ENCODE data around the gene ARNT2.

DNA sequence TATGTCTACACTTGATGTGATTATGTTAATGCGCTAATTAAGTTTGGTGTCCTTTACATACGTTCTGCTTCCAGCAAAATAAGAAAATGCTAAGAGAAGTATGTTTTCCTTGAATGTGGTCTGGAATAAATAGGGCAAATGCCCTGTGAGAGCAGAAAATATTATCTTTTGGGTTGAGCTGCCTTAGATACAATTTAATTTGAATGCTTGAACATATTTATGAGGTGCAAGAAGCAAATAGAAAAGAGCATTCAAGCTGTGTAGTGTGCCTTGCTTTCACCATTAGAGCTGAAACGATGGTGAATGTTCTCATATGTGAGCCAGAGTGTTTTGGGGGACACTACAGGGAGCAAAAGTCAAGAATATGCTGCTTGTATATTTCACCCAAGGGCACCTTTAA lies 15.9 kb upstream of the ARNT2 start:
- TF ChIP-seq, protein P1, sequence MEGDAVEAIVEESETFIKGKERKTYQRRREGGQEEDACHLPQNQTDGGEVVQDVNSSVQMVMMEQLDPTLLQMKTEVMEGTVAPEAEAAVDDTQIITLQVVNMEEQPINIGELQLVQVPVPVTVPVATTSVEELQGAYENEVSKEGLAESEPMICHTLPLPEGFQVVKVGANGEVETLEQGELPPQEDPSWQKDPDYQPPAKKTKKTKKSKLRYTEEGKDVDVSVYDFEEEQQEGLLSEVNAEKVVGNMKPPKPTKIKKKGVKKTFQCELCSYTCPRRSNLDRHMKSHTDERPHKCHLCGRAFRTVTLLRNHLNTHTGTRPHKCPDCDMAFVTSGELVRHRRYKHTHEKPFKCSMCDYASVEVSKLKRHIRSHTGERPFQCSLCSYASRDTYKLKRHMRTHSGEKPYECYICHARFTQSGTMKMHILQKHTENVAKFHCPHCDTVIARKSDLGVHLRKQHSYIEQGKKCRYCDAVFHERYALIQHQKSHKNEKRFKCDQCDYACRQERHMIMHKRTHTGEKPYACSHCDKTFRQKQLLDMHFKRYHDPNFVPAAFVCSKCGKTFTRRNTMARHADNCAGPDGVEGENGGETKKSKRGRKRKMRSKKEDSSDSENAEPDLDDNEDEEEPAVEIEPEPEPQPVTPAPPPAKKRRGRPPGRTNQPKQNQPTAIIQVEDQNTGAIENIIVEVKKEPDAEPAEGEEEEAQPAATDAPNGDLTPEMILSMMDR (IDR thresholded peaks at IDR 0.05), result no peak
- TF ChIP-seq POLR2A (IDR thresholded peaks at IDR 0.05), result no peak
